ENCODE measurements around the gene KIF1A.

KIF1A gene

DNA sequence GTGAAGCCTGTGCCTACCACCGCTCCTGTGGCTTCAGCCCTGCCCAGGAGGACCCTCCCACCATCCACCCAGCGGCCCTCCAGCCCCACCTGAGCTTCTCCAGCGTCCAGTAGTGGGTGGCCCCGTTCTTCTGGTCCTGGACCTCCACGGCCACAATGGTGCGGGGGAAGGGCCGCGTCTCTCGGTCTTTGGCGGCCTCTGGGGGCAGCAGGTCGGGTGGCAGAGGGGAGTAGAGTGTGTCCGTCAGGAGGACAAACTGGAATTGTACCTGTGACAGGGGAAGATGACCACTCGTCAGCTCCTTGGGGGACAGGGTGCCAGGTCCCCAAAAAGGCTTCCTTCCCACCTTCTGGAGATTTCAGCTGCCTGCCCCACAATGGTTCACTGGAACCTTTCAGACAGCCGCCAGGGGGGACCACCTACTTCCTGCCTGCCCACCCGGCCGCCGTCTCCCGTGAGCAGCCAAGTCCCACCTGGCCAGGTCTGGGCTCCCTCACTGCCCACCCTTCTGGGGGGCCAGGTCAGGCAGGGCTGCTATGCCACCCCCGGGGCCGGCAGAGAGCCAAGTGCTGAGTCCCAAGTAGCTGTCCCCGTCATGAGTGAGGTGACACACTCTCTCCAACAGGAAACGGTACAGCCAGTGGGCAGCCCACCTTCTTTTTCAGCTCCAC is 59.3 kb downstream of the KIF1A start:
- DNase-seq, result no peak

DNA sequence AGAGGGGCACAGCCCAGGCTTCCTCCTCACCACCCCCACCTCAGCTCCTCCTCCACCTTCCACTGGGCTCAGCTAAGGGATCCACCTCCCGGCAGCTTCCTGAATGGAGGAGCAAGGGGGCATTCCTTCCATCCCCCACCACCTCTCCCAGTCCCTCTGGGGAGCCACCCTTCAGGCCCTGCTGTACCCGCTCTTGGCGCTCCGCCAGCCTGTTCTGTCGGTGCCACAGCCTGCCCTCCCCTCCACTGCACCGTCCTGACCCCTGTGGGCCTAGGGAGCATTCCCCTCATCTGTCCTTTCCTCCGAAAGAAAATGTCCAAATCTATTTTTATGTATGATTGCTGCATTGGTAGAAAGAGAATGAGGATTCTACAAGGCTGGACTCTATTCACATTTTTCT is 59.9 kb downstream of the KIF1A start:
- DNase-seq, result no peak

GRCh38 chr2:240759459-240759858 is 60.6 kb downstream of the KIF1A start:
- DNase-seq, result no peak

- DNase-seq, result no peak
These were observed 62.9 kb downstream of the KIF1A start for GRCh38 chr2:240757086-240757614.

GRCh38 chr2:240752209-240752608 is 67.8 kb downstream of the KIF1A start:
- DNase-seq, result no peak

DNA sequence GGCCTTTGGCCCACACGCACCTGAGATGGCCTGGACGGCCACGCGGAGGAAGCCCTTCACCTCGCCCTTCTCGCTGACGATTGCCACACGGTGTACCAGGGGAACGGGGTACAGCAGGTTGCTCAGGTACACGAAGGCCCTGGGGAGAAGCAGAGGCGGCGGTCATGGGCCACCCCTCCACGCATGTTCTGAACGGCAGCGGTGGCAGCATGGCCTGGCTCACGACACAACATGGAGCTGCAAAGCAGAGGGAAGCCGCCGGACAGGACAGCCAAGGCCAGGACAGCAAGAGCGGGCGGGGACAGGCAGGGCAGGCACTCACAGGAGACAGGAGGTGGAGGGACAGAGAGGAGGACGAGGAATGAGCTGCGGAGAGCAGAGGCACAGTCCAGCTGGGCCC is 69.6 kb downstream of the KIF1A start:
- DNase-seq, result no peak

DNA sequence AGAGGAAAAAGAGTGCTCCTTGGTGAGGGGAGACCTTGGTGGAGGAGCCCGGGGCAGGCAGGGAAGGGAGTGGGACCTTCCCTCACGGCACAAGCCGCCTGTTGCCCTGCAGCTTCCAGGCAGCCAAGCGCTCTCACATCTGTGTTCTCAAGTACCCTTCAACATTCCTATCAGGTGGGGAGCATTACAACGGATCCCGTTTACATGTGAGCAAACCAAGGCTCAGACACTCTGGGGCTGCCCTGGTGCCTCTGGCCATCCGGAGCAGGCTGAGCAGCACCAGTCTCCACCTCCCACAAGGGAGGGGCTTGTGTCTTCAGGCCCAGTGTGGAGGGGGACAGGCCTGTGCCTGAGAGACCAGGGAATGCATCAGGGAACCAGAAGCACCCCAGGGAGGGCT is 70.5 kb downstream of the KIF1A start:
- DNase-seq, result no peak

DNA sequence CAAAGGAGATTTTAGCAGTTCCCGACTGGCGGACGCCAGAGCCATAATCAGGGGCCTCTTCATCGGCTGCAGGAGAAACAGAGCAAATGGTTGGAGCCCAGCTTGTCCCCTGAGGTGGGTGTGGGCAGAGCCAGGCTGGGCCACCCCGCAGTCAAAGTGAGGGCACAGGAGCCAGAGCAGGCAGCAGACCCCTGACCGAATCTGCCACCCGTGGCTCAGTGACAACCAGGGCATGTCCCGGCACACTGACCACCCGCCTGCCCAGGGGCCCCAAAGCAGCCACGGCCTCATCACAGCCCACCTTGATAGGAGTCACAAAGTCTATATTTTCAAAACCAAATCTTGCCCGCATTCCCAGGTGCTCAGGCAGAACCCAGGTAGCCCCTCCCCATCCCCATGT is 72.8 kb downstream of the KIF1A start:
- no peak for DNase-seq

DNA sequence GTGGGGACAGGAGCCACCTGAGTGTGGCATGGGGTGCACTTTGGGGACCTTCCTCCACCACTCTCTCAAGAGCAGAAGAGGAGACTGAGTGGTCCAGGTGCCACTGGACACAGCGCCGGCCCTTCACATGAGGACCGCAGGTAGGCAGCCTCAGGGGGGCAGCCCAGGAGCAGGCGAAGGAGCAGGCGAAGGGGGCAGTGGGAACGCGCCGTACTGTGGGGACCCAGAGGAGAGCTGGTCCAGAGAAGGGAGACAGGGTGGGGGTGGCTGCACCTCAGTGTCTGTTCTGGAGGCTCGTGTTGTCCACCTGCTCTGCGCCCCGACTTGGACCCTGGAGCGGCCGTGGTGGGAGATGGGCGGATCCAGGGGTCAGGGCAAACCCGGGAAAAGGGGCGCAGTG is 73.3 kb downstream of the KIF1A start:
- DNase-seq, result no peak

GRCh38 chr2:240745962-240746361 is 74.1 kb downstream of the KIF1A start:
- no peak for DNase-seq

- DNase-seq, result no peak
These were observed 74.6 kb downstream of the KIF1A start for GRCh38 chr2:240745456-240745855.

DNA sequence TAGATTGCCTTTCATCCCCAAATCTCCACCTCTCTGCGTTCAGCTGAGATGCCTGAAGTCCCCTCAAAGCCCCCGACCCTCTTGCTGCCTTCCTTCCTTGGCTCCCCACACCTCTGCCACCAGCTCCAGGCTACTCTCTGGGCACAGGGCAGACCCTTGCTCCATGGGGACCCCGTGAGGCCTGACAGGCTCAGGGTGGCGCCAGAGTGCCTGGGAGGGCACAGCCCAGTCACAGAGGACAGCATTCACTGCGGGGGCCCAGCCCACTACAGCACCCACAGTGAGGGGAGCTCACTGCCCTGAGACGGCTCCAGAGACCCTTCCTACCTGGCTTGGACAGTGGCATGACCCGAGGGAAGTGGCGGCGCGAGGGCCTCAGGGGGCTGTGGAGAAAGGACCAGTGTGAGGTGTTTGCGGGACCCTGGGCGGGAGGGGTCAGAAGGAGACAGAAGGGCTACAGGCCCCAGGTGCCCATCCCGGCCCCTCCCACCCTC is 77.4 kb downstream of the KIF1A start:
- no peak for DNase-seq

DNA sequence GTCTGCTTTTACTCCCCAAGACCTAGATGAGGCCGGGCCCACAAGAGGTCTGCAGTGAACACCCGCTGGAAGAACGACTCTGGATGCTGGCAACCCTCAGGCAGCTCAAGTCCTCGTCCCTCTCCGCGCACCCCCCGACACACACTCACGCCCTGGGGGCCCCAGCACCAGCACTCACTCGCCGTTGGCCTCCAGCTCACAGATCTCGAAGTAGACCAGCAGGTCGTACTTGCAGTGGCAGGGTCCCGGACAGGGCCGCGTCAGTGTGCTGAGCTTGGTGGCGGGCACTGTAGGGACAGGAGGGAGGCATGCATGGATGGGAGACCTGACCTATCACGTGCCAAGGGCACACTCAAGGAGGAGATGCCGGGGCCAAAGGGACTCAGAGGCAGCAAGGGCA is 78.9 kb downstream of the KIF1A start:
- no peak for DNase-seq

- no peak for DNase-seq
These were observed 80.2 kb downstream of the KIF1A start for GRCh38 chr2:240739797-240740196.

- DNase-seq, result no peak
These were observed 82.1 kb downstream of the KIF1A start for GRCh38 chr2:240737958-240738357.

DNA sequence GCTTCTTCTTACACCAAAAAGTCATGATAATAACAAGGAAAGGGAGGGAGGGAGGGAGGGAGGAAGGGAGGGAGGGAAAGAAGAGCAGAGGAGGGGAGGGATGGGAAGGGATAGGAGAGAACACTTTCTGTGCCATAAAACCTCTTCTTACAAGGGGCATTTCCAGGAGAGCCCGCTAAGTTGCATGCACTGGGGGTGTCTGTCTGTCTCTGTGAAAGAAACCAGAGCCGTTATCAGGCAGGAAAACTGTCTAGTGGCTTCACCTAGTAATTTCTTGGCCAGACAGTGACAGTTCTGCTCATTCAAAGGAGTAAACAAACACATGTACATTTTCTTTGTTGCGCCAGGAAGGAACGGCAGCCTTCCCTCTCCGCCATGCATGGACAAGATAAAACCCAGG is 82.5 kb downstream of the KIF1A start:
- no peak for DNase-seq

DNA sequence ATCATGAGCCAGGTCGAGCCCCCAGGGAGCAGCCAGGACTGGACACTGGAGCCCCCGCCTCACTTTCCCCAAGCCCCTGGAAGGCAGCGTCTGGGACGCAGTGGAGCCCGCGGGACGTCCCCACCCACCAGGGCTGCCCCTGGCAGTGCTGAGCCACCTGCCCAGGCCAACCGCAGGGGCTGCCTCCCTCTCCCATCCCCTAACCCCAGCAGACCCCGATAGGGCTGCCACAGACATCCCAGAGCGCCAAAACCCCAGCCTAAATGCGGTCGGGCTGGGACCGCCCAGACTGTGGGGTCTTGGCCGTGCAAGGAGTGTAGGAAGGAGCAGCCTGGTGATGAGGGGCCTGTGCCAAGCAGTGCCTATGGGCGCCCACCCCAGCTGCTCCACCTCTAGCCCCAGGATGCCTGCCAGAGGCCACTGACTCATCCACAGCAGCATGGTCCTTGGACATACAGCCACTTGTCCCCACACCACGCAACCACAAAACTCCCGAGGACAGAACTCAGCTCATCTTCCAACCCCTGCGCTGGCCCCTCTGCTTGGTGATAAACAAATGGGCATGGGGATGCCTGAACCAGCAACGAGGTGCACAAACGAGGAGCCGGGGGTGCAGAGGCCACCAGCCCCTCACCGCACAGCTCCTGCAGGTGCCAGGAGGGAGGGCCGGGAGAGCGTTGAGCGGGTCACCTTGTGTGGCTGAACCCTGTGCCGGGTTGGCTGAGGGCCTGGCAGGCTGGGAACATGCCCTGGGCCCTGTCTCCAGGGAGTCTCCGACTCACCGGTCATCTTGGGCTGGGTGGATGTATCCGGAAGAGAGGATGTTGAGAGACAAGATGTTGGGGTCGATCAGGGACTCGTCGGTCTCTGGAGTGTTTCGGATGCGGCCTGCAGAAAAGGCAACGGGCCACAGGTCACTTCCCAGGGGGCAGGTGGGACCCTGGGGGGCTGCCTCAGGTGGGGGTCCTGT is 83.5 kb downstream of the KIF1A start:
- no peak for DNase-seq

- no peak for DNase-seq
These were observed 84.5 kb downstream of the KIF1A start for GRCh38 chr2:240735476-240735875.

DNA sequence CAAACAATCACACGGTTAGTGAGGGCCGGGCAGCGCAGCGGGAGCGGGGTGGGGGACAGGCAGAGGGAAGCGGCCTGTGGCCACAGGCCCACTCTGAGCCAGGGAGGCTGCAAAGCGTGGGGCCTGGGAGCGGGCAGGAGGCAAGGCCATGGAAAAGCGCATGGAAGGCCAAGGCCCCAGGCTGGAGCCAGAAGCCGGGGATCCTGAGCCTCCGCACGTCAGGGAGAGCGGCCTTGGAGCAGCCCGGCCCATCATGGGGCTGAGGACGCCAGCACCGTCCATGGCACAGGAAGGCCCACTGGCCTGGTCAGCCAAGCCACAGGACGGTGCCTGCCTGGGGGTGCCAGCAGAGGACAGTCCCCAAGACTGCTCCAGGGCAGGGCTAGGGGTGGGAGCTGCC is 85.3 kb downstream of the KIF1A start:
- no peak for DNase-seq

GRCh38 chr2:240733803-240734495 is 86.1 kb downstream of the KIF1A start:
- no peak for DNase-seq

- no peak for DNase-seq
These were observed 87.0 kb downstream of the KIF1A start for GRCh38 chr2:240732911-240733622.

DNA sequence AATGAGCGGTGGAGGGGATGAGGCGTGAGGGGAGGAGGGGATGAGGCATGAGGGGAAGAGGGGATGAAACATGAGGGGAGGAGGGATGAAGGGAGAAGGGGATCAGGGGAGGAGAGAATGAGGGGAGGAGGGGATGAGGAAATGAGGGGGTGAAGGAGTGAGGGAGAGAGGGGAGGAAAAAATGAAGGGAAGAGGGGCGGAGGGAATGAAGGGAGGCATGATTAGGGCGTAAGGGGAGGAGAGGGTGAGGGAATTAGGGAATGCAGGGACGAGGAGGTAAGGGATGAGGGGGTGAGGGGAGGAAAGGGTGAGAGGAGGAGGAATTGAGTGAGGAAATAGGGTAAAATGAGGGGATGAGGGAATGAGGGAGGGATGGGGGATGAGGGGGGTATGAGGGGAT is 87.8 kb downstream of the KIF1A start:
- no peak for DNase-seq

GRCh38 chr2:240731178-240731545 is 88.9 kb downstream of the KIF1A start:
- DNase-seq, result no peak
